GM23248 (cell line): ENCODE data around the gene OR8H2.
"Not testable (repeated sequence)": the region's sequence is repeated elsewhere in the genome, so short reads cannot be mapped to it uniquely, and the experiment has no call there.

ENCODE experiments used
- EZH2 ChIP-seq: fragments of 200-600 bp; sonication (generic); IDR thresholded peaks from 2 replicates; pipeline ENCODE4 v1.6.1; 2018; ENCODE audit warnings: antibody characterized with exemption, mild to moderate bottlenecking; ENCODE audit not compliant: insufficient read depth, poor library complexity, severe bottlenecking
- EZH2phosphoT487 ChIP-seq: fragments of 200-600 bp; sonication (generic); IDR thresholded peaks from 2 replicates; pipeline ENCODE4 v1.6.1; 2018; ENCODE audit warnings: antibody characterized with exemption, moderate library complexity, mild to moderate bottlenecking, low read depth; ENCODE audit not compliant: insufficient read depth

- not testable (repeated sequence) for TF ChIP-seq EZH2, EZH2phosphoT487
Measured at GRCh38 chr11:56058260-56058780, 45.2 kb upstream of the OR8H2 start.
